Measurements from ENCODE around the gene ELMO1.

GRCh38 chr7:37289367-37289766 is 159.3 kb downstream of the ELMO1 start:
- no peak for TF ChIP-seq CTCF (IDR thresholded peaks at IDR 0.05; ENCODE audit: poor library complexity)
- no peak for TF ChIP-seq EZH2 (IDR thresholded peaks at IDR 0.05; ENCODE audit: borderline replicate concordance)

Measured in hepatocyte (in vitro differentiated cells).